Smooth muscle cell (in vitro differentiated cells): ENCODE results near the gene MECR. TPM values are rescaled to one million over a fixed set of nuclear protein-coding genes. Genes with fewer than 3 reads are reported as not detected.

ENCODE experiments used
- DNase-seq: peaks from one replicate; lab custom pipeline; 2025; ENCODE audit not compliant: unreplicated experiment; lab: John Stamatoyannopoulos, UW
- H2AFZ ChIP-seq: fragments of 200-600 bp; sonication (generic); 2 replicates; pipeline ENCODE4 v1.6.0; 2016; ENCODE audit warnings: antibody characterized with exemption, low read depth, mild to moderate bottlenecking
- H3F3A ChIP-seq: fragments of 200-600 bp; sonication (generic); 2 replicates; pipeline ENCODE4 v1.6.0; 2017; ENCODE audit warnings: antibody characterized with exemption, low read depth
- H3K27ac ChIP-seq: fragments of 200-600 bp; sonication (generic); 2 replicates; pipeline ENCODE4 v1.5.1; 2016; ENCODE audit warnings: low read depth, mild to moderate bottlenecking
- H3K27me3 ChIP-seq: fragments of 200-600 bp; sonication (generic); 2 replicates; pipeline ENCODE4 v1.6.1; 2016; ENCODE audit warnings: low read depth, mild to moderate bottlenecking
- H3K36me3 ChIP-seq: fragments of 200-600 bp; sonication (generic); 2 replicates; pipeline ENCODE4 v1.5.1; 2016; ENCODE audit warnings: low read depth
- H3K4me1 ChIP-seq: fragments of 200-600 bp; sonication (generic); 2 replicates; pipeline ENCODE4 v1.5.1; 2016; ENCODE audit warnings: low read depth
- H3K4me2 ChIP-seq: fragments of 200-600 bp; sonication (generic); 2 replicates; pipeline ENCODE4 v1.6.0; 2016; ENCODE audit warnings: mild to moderate bottlenecking
- H3K4me3 ChIP-seq: fragments of 200-600 bp; sonication (generic); 2 replicates; pipeline ENCODE4 v1.5.1; 2016; ENCODE audit warnings: mild to moderate bottlenecking
- H3K79me2 ChIP-seq: fragments of 200-600 bp; sonication (generic); 2 replicates; pipeline ENCODE4 v1.6.0; 2016; ENCODE audit warnings: low read depth, mild to moderate bottlenecking
- H3K9ac ChIP-seq: fragments of 200-600 bp; sonication (generic); 2 replicates; pipeline ENCODE4 v1.6.0; 2016; ENCODE audit warnings: low read depth
- H3K9me3 ChIP-seq: fragments of 200-600 bp; sonication (generic); replicated peaks from 2 replicates; pipeline ENCODE4 v1.5.1; 2016; ENCODE audit warnings: low read depth
- H4K20me1 ChIP-seq: fragments of 200-600 bp; sonication (generic); 2 replicates; pipeline ENCODE4 v1.6.0; 2016; ENCODE audit warnings: low read depth
- CTCF ChIP-seq: fragments of 200-600 bp; sonication (generic); IDR thresholded peaks from 2 replicates; pipeline ENCODE4 v1.5.1; 2017; ENCODE audit warnings: borderline replicate concordance, mild to moderate bottlenecking, antibody characterized with exemption; ENCODE audit not compliant: insufficient read depth, poor library complexity, severe bottlenecking
- WGBS: methylation state at CpG from one replicate; pipeline ENCODE4 v1.1.7; 2016; ENCODE audit warnings: low lambda C conversion rate; 5-methylcytosine and 5-hydroxymethylcytosine counted together
- polyA plus RNA-seq: library from polyadenylated mRNA; unstranded; fragments of >200 nt; fragmentation: Nextera tagmentation; extraction: Ambion mirVana; gene quantifications from 2 replicates; pipeline ENCODE4 v1.2.1, GENCODE V29; 2016
- total RNA-seq: library from RNA; depleted of rRNA; stranded (reverse); fragments of >200 nt; gene quantifications from 2 replicates; pipeline ENCODE4 v1.2.3, GENCODE V29; 2014

Gene MECR
- total and polyA plus RNA-seq, 2 experiments from 2014 or later: 11.6 to 43.8 TPM

GRCh38 chr1:29234471-29234870 lies 3.7 kb upstream of the MECR start:
- Histone ChIP-seq H2AFZ (no peak overlapping the region), H3F3A (peaks cover 15% of the 10 kb centered on the region), H3K9ac (no peak overlapping the region), H4K20me1 (peaks cover 4% of the 10 kb centered on the region), H3K4me1 (peaks cover 26% of the 10 kb centered on the region), H3K27me3 (no peaks in the 10 kb centered on the region), H3K27ac (no peak overlapping the region), H3K9me3 (no peaks in the 10 kb centered on the region), H3K4me2 (no peak overlapping the region), H3K79me2 (peaks cover 10% of the 10 kb centered on the region), H3K4me3 (no peak overlapping the region), H3K36me3 (no peaks in the 10 kb centered on the region)
- DNase-seq: no peak
- WGBS: 100% methylated on average over 1 of the region's 1 CpG
- no peak for TF ChIP-seq CTCF

- no peak overlapping the region for H3K4me3 ChIP-seq
- no peak overlapping the region for H3K27ac ChIP-seq
- no peaks in the 10 kb centered on the region for H3K27me3 ChIP-seq
- DNase-seq: no peak
- H2AFZ ChIP-seq: no peak overlapping the region
- no peaks in the 10 kb centered on the region for H3K9me3 ChIP-seq
- H3K4me1 ChIP-seq: peaks cover 18% of the 10 kb centered on the region
- WGBS: 94% methylated on average over 4 of the region's 4 CpGs
- H3K4me2 ChIP-seq: no peak overlapping the region
- H3K36me3 ChIP-seq: no peaks in the 10 kb centered on the region
- peaks cover 12% of the 10 kb centered on the region for H3F3A ChIP-seq
- H3K9ac ChIP-seq: no peak overlapping the region
- TF ChIP-seq CTCF: no peak
- peaks cover 2% of the 10 kb centered on the region for H4K20me1 ChIP-seq
- H3K79me2 ChIP-seq: peaks cover 10% of the 10 kb centered on the region
These were observed 3.0 kb upstream of the MECR start for GRCh38 chr1:29233693-29234092.

GRCh38 chr1:29232387-29232786 lies 1.7 kb upstream of the MECR start:
- Histone ChIP-seq H4K20me1 (no peaks in the 10 kb centered on the region), H3K4me1 (peaks cover 9% of the 10 kb centered on the region), H3K9me3 (no peaks in the 10 kb centered on the region), H3K4me2 (no peak overlapping the region), H3K4me3 (no peak overlapping the region), H2AFZ (no peak overlapping the region), H3K36me3 (no peaks in the 10 kb centered on the region), H3K79me2 (peaks cover 10% of the 10 kb centered on the region), H3K27ac (no peak overlapping the region), H3K9ac (no peak overlapping the region), H3K27me3 (no peaks in the 10 kb centered on the region), H3F3A (peaks cover 9% of the 10 kb centered on the region)
- no peak for TF ChIP-seq CTCF
- no peak for DNase-seq
- WGBS: 91% methylated on average over 3 of the region's 3 CpGs

- H3K4me1 ChIP-seq: peaks cover 9% of the 10 kb centered on the region
- peak overlapping the region; percentile 40 for H3K27ac ChIP-seq
- no peaks in the 10 kb centered on the region for H3K36me3 ChIP-seq
- peak overlapping the region; percentile 99 for H3K4me2 ChIP-seq
- H3F3A ChIP-seq: peaks cover 6% of the 10 kb centered on the region
- peaks cover 14% of the 10 kb centered on the region for H3K79me2 ChIP-seq
- WGBS: 16% methylated on average over 4 of the region's 4 CpGs
- peak overlapping the region; percentile 95 for H3K4me3 ChIP-seq
- H3K9me3 ChIP-seq: no peaks in the 10 kb centered on the region
- no peak for DNase-seq
- H3K27me3 ChIP-seq: no peaks in the 10 kb centered on the region
- no peaks in the 10 kb centered on the region for H4K20me1 ChIP-seq
- TF ChIP-seq CTCF: no peak
- H3K9ac ChIP-seq: peak overlapping the region; percentile 85
- peak overlapping the region; percentile 98 for H2AFZ ChIP-seq
These were observed 556 bp downstream of the MECR start for GRCh38 chr1:29230204-29230552.
